Nephron (organoid): Measurements from ENCODE around the gene ZSCAN29.
A peak's percentile ranks its signal among the peaks of the same experiment; 100 is the strongest.

Experiments used
- H3K27ac Mint-ChIP-seq, 3 experiments: 2 replicates each; pipeline ENCODE4 v1.8.0; 2020; ENCODE audit warnings: mixed read lengths in 3 of 3, mild to moderate bottlenecking in 2 of 3, moderate library complexity in 1 of 3
- H3K27me3 Mint-ChIP-seq: 2 replicates; pipeline ENCODE4 v1.8.0; 2021; ENCODE audit warnings: low read depth, mild to moderate bottlenecking, moderate library complexity, mixed read lengths
- H3K36me3 Mint-ChIP-seq: 2 replicates; pipeline ENCODE4 v1.8.0; 2020; ENCODE audit warnings: low read depth, mixed read lengths
- H3K4me1 Mint-ChIP-seq: 2 replicates; pipeline ENCODE4 v1.8.0; 2020; ENCODE audit warnings: mixed read lengths
- H3K4me3 Mint-ChIP-seq, 3 experiments: 2 replicates each; pipeline ENCODE4 v1.8.0; 2020; ENCODE audit warnings: mild to moderate bottlenecking in 3 of 3, mixed read lengths in 3 of 3, moderate library complexity in 2 of 3
- H3K9me3 Mint-ChIP-seq: 2 replicates; pipeline ENCODE4 v1.8.0; 2020; ENCODE audit warnings: mixed read lengths
- TF ChIP-seq, protein P1 (sequence below), 3 experiments: fragments of 200-600 bp; sonication (generic); IDR thresholded peaks; one replicate each; pipeline ENCODE4 v1.5.0; 2021; ENCODE audit warnings: antibody characterized with exemption in 3 of 3; ENCODE audit not compliant: unreplicated experiment in 3 of 3

The ZSCAN29 gene

DNA sequence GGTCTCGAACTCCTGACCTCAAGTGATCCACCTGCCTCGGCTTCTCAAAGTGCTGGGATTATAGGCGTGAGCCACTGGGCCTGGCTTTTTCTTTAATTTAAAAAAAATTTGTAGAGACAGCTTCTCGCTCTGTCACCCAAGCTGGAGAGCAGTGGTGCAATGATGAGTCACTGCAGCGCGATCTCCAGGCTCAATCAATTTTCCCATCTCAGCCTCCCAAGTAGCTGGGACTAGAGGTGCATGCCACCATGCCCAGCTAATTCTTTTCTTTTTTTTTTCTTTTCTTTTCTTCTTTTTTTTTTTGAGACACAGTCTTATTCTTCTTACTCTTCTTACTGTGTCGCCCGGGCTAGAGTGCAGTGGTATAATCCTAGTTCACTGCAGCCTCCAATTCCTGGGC, 19.9 kb upstream of the ZSCAN29 start:
- TF ChIP-seq, protein P1, sequence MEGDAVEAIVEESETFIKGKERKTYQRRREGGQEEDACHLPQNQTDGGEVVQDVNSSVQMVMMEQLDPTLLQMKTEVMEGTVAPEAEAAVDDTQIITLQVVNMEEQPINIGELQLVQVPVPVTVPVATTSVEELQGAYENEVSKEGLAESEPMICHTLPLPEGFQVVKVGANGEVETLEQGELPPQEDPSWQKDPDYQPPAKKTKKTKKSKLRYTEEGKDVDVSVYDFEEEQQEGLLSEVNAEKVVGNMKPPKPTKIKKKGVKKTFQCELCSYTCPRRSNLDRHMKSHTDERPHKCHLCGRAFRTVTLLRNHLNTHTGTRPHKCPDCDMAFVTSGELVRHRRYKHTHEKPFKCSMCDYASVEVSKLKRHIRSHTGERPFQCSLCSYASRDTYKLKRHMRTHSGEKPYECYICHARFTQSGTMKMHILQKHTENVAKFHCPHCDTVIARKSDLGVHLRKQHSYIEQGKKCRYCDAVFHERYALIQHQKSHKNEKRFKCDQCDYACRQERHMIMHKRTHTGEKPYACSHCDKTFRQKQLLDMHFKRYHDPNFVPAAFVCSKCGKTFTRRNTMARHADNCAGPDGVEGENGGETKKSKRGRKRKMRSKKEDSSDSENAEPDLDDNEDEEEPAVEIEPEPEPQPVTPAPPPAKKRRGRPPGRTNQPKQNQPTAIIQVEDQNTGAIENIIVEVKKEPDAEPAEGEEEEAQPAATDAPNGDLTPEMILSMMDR (IDR thresholded peaks at IDR 0.05; ENCODE audit: unreplicated experiment in 3 of 3): no peak
- Mint-ChIP-seq H3K4me1 (no peaks in the 10 kb centered on the region), H3K9me3 (no peaks in the 10 kb centered on the region), H3K27me3 (no peaks in the 10 kb centered on the region), H3K36me3 (peaks cover 51% of the 10 kb centered on the region), H3K27ac (no peak overlapping the region), H3K4me3 (no peak overlapping the region)

DNA sequence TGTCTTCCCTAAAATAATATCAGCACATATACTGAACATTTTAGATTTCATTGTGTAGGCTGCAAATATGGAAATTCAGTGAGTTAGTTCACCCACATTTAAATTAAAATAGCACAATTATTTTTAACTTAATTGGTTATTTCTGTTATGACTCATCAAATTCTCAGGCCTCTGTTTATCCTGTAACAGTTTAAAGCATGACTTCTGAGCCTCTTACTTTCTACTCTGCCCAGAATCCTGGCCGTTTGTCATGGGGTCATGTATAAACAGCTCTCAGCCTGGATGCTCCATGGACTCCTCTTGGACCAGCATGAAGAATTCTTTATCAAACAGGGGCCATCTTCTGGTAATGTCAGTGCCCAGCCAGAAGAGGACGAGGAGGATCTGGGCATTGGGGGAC, 12.2 kb upstream of the ZSCAN29 start:
- Mint-ChIP-seq H3K9me3 (no peaks in the 10 kb centered on the region), H3K4me1 (peaks cover 4% of the 10 kb centered on the region), H3K4me3 (no peak overlapping the region), H3K36me3 (peaks cover 61% of the 10 kb centered on the region), H3K27me3 (no peaks in the 10 kb centered on the region), H3K27ac (no peak overlapping the region)
- TF ChIP-seq, protein P1 (IDR thresholded peaks at IDR 0.05; ENCODE audit: unreplicated experiment in 3 of 3): no peak

DNA sequence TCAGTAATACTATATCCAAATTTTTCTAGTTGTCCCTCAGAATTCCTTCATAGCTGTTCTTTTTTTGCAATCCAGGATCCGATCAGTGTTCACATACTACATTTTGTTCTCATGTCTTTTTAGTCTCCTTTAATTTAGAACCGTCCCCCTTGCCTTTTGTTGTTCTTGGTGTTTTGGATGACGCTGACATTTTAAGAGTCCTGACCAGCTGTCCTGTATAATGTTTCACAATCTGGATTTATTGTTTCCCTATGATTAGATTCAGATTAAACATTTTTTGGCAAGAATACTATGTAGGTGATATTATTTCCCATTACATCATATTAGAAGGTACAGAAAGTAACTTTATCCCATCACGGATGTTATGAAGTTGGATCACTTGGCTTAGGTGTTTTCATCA, 11.5 kb upstream of the ZSCAN29 start:
- H3K36me3 Mint-ChIP-seq: peaks cover 69% of the 10 kb centered on the region
- no peak overlapping the region for H3K4me3 Mint-ChIP-seq
- H3K9me3 Mint-ChIP-seq: no peaks in the 10 kb centered on the region
- no peaks in the 10 kb centered on the region for H3K27me3 Mint-ChIP-seq
- peaks cover 4% of the 10 kb centered on the region for H3K4me1 Mint-ChIP-seq
- H3K27ac Mint-ChIP-seq: no peak overlapping the region
- TF ChIP-seq, protein P1 (IDR thresholded peaks at IDR 0.05; ENCODE audit: unreplicated experiment in 3 of 3): no peak

DNA sequence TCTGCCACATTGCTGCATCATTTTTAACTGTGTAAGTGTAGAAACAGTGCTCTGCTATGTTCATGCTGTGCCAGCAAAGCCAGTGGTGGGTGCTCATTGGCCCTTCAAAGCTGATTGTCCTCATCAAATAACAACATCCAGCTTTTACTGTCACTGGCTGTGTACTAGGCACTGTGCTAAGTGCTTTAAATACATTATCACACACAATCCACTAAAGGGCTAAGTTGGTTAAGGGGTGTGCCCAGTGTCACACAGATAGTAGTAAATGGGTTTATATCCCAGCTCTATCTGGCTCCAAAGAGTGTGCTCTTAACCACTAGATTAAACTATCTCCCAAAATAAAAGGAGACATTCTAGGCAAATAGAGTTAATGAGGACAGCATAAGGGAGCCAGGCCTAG, 7.8 kb upstream of the ZSCAN29 start:
- no peaks in the 10 kb centered on the region for H3K9me3 Mint-ChIP-seq
- H3K4me3 Mint-ChIP-seq: no peak overlapping the region
- H3K27me3 Mint-ChIP-seq: no peaks in the 10 kb centered on the region
- TF ChIP-seq, protein P1 (IDR thresholded peaks at IDR 0.05; ENCODE audit: unreplicated experiment in 3 of 3): no peak
- peaks cover 4% of the 10 kb centered on the region for H3K4me1 Mint-ChIP-seq
- peaks cover 47% of the 10 kb centered on the region for H3K36me3 Mint-ChIP-seq
- no peak overlapping the region for H3K27ac Mint-ChIP-seq

DNA sequence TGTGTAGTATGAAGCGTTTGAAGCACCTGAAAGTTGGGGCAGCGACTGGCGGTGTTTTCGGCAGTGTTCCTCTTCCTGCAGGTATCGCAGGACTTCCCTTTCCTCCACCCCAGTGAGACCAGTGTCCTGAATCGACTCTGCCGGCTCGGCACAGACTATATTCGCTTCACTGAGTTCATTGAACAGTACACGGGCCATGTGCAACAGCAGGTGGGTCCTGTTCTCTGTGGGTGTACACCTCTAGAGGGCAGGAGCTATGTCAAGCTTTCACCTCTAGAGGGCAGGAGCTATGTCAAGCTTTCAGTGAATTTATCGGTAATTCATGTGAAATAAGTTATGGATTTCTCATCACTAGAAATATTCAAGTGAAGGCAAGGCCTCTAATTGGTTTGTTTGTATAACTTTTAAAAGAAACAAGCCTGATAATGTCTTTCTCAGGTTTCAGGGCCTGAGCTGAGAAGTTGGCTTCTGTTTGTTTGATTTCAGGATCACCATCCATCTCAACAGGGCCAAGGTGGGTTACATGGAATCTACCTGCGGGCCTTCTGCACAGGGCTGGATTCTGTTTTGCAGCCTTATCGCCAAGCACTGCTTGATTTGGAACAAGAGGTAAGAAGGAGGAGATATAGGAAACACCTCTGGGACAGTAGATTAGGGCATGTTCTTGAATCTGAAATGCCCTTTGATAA, 5.3 kb upstream of the ZSCAN29 start:
- H3K27ac Mint-ChIP-seq: no peak overlapping the region
- TF ChIP-seq, protein P1 (IDR thresholded peaks at IDR 0.05; ENCODE audit: unreplicated experiment in 3 of 3): peak; percentile 52 to 64 (median 54)
- H3K4me3 Mint-ChIP-seq: peak overlapping the region in 1 of 3 experiments; percentile 32
- H3K27me3 Mint-ChIP-seq: no peaks in the 10 kb centered on the region
- H3K36me3 Mint-ChIP-seq: peaks cover 33% of the 10 kb centered on the region
- H3K9me3 Mint-ChIP-seq: no peaks in the 10 kb centered on the region
- peaks cover 9% of the 10 kb centered on the region for H3K4me1 Mint-ChIP-seq
